Breast epithelium (tissue), 3 donors: ENCODE data around the gene STAM.

Source experiments
- POLR2A ChIP-seq: fragments of 450-650 bp; IDR thresholded peaks from one replicate; pipeline ENCODE4 v1.6.1; 2016; ENCODE audit warnings: antibody characterized with exemption, mild to moderate bottlenecking, moderate library complexity
- POLR2AphosphoS5 ChIP-seq, 3 donors: sonication (generic); formaldehyde crosslinking; IDR thresholded peaks; one replicate each; pipeline ENCODE4 v1.6.1; 2017; ENCODE audit warnings: antibody characterized with exemption in 3 of 3
- TF ChIP-seq, protein P1 (sequence below), 3 donors: fragments of 450-650 bp; IDR thresholded peaks; one replicate each; pipeline ENCODE4 v1.5.1; 2016 to 2017; ENCODE audit warnings: antibody characterized with exemption in 3 of 3, mild to moderate bottlenecking in 3 of 3, moderate library complexity in 3 of 3

DNA sequence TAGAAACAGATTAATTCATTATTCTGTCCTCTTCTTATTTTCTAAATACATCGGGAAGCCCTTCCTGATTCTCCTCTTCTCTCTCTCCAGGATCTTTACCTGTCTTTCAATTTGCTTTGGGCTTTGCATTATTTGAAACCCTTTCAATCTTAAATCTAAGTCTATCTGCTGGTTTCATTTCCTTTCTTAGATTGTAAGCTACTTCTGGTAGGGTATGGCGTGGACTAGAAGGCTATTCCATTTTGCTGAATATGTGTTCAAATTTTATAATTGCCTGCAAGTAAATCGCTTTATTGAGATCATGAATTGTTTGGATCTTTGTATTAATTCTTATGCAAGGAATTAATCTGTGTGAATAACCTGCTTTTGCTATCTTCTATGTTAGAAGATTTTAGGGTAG lies 11.1 kb downstream of the STAM start:
- TF ChIP-seq, protein P1, sequence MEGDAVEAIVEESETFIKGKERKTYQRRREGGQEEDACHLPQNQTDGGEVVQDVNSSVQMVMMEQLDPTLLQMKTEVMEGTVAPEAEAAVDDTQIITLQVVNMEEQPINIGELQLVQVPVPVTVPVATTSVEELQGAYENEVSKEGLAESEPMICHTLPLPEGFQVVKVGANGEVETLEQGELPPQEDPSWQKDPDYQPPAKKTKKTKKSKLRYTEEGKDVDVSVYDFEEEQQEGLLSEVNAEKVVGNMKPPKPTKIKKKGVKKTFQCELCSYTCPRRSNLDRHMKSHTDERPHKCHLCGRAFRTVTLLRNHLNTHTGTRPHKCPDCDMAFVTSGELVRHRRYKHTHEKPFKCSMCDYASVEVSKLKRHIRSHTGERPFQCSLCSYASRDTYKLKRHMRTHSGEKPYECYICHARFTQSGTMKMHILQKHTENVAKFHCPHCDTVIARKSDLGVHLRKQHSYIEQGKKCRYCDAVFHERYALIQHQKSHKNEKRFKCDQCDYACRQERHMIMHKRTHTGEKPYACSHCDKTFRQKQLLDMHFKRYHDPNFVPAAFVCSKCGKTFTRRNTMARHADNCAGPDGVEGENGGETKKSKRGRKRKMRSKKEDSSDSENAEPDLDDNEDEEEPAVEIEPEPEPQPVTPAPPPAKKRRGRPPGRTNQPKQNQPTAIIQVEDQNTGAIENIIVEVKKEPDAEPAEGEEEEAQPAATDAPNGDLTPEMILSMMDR (IDR thresholded peaks at IDR 0.05), result no peak
- TF ChIP-seq POLR2A (no peak), POLR2AphosphoS5 (IDR thresholded peaks at IDR 0.05) (no peak)
